HCT116 (cell line): ENCODE data around the gene KSR1.

Experiments used
- EZH2 ChIP-seq: fragments of 200-600 bp; sonication (generic); IDR thresholded peaks from 2 replicates; pipeline ENCODE4 v1.6.1; 2017; ENCODE audit warnings: antibody characterized with exemption, mixed run types
- EZH2phosphoT487 ChIP-seq: fragments of 200-600 bp; IDR thresholded peaks from 2 replicates; pipeline ENCODE4 v1.6.1; 2018; ENCODE audit warnings: antibody characterized with exemption, borderline replicate concordance
- FOSL1 ChIP-seq: IDR thresholded peaks from 2 replicates; pipeline ENCODE4 v1.6.1; 2012; ENCODE audit warnings: low read depth
- JUND ChIP-seq: IDR thresholded peaks from 2 replicates; pipeline ENCODE4 v1.6.1; 2012
- RAD21 ChIP-seq: IDR thresholded peaks from 2 replicates; pipeline ENCODE4 v1.6.1; 2012; ENCODE audit warnings: low read depth, mild to moderate bottlenecking
- SIN3A ChIP-seq: IDR thresholded peaks from 2 replicates; pipeline ENCODE4 v1.6.1; 2012; ENCODE audit warnings: low read depth
- SRF ChIP-seq: IDR thresholded peaks from 2 replicates; pipeline ENCODE4 v1.6.1; 2012; ENCODE audit warnings: low read depth
- TF ChIP-seq, protein P1 (sequence below), 3 experiments: fragments of 200-600 bp in 1 of 3; sonication (generic) in 1 of 3; IDR thresholded peaks in 2 of 3; conservative IDR thresholded peaks in 1 of 3; 2 replicates each; pipeline ENCODE4 v1.5.1; 2012 to 2017; ENCODE audit warnings: low read depth in 2 of 3, low read length in 2 of 3, antibody characterized with exemption in 1 of 3, borderline replicate concordance in 1 of 3, control low read depth in 1 of 3, mild to moderate bottlenecking in 1 of 3, mixed read lengths in 1 of 3, mixed run types in 1 of 3, moderate library complexity in 1 of 3; ENCODE audit not compliant: insufficient read depth in 1 of 3
- TF ChIP-seq, protein P2 (sequence below): IDR thresholded peaks from 2 replicates; pipeline ENCODE4 v1.6.1; 2012; ENCODE audit warnings: low read depth

GRCh38 chr17:27630607-27631410 is 174.6 kb downstream of the KSR1 start, which contains the start of gene LGALS9:
- no peak for TF ChIP-seq EZH2
- TF ChIP-seq, protein P1, sequence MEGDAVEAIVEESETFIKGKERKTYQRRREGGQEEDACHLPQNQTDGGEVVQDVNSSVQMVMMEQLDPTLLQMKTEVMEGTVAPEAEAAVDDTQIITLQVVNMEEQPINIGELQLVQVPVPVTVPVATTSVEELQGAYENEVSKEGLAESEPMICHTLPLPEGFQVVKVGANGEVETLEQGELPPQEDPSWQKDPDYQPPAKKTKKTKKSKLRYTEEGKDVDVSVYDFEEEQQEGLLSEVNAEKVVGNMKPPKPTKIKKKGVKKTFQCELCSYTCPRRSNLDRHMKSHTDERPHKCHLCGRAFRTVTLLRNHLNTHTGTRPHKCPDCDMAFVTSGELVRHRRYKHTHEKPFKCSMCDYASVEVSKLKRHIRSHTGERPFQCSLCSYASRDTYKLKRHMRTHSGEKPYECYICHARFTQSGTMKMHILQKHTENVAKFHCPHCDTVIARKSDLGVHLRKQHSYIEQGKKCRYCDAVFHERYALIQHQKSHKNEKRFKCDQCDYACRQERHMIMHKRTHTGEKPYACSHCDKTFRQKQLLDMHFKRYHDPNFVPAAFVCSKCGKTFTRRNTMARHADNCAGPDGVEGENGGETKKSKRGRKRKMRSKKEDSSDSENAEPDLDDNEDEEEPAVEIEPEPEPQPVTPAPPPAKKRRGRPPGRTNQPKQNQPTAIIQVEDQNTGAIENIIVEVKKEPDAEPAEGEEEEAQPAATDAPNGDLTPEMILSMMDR (IDR thresholded peaks at IDR 0.05 in 2 of 3, conservative IDR thresholded peaks at IDR 0.05 in 1 of 3; ENCODE audit: borderline replicate concordance in 1 of 3, insufficient read depth in 1 of 3, low read depth in 2 of 3, low read length in 2 of 3), result no peak
- TF ChIP-seq RAD21, result no peak
- TF ChIP-seq, protein P2, sequence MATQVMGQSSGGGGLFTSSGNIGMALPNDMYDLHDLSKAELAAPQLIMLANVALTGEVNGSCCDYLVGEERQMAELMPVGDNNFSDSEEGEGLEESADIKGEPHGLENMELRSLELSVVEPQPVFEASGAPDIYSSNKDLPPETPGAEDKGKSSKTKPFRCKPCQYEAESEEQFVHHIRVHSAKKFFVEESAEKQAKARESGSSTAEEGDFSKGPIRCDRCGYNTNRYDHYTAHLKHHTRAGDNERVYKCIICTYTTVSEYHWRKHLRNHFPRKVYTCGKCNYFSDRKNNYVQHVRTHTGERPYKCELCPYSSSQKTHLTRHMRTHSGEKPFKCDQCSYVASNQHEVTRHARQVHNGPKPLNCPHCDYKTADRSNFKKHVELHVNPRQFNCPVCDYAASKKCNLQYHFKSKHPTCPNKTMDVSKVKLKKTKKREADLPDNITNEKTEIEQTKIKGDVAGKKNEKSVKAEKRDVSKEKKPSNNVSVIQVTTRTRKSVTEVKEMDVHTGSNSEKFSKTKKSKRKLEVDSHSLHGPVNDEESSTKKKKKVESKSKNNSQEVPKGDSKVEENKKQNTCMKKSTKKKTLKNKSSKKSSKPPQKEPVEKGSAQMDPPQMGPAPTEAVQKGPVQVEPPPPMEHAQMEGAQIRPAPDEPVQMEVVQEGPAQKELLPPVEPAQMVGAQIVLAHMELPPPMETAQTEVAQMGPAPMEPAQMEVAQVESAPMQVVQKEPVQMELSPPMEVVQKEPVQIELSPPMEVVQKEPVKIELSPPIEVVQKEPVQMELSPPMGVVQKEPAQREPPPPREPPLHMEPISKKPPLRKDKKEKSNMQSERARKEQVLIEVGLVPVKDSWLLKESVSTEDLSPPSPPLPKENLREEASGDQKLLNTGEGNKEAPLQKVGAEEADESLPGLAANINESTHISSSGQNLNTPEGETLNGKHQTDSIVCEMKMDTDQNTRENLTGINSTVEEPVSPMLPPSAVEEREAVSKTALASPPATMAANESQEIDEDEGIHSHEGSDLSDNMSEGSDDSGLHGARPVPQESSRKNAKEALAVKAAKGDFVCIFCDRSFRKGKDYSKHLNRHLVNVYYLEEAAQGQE, result no peak
- no peak for TF ChIP-seq JUND
- TF ChIP-seq EZH2phosphoT487, result no peak
- TF ChIP-seq SRF, result no peak
- TF ChIP-seq SIN3A, result no peak
- TF ChIP-seq FOSL1, result no peak
